IMR-90 (cell line): ENCODE results near the gene ARMH2. TPM values are rescaled to one million over a fixed set of nuclear protein-coding genes. Genes with fewer than 3 reads are reported as not detected.
A peak's percentile ranks its signal among the peaks of the same experiment; 100 is the strongest.

Experiments used
- ATAC-seq: fragments of 200-7000 bp; cut with Tn5 transposase; 2 replicates; pipeline ENCODE4 v1.9.1; 2020; ENCODE audit warnings: low read depth, mild to moderate bottlenecking, moderate library complexity
- BruUV-seq: library from RNA; stranded (reverse); fragments of 400-500 nt; replicated peaks from 2 replicates; lab custom pipeline; 2021; lab: Mats Ljungman, UMichigan
- CTCF ChIA-PET: fragments of 300-600 bp; formaldehyde crosslinking; extraction: SDS; loops from one replicate; lab custom pipeline; 2021; ENCODE audit warnings: antibody characterized with exemption; lab: Yijun Ruan, JAX
- POLR2A ChIA-PET: fragments of 300-600 bp; sonication (Branson Sonifier 250); formaldehyde crosslinking; loops from one replicate; lab custom pipeline; 2022; ENCODE audit warnings: antibody characterized with exemption; ENCODE audit not compliant: unreplicated experiment; lab: Charles Lee
- DNase-seq: peaks from one replicate; pipeline ENCODE4 v3.0.0; 2013
- H2AFZ ChIP-seq: replicated peaks from 2 replicates; pipeline ENCODE3; 2013; ENCODE audit warnings: low read length, mild to moderate bottlenecking; ENCODE audit not compliant: poor library complexity
- H2AK5ac ChIP-seq: 2 replicates; pipeline ENCODE4 v1.6.1; 2013; ENCODE audit warnings: low read depth, low read length, inconsistent platforms
- H2AK9ac ChIP-seq: replicated peaks from 2 replicates; pipeline ENCODE3; 2013; ENCODE audit warnings: mild to moderate bottlenecking, low read depth, low read length, moderate library complexity; ENCODE audit not compliant: poor library complexity
- H2BK120ac ChIP-seq: 2 replicates; pipeline ENCODE4 v1.6.1; 2013; ENCODE audit warnings: low read depth, low read length, inconsistent platforms
- H2BK15ac ChIP-seq: 3 replicates; pipeline ENCODE4 v1.6.1; 2013; ENCODE audit warnings: low read depth, low read length, inconsistent platforms
- H2BK20ac ChIP-seq: 2 replicates; pipeline ENCODE4 v1.6.1; 2013; ENCODE audit warnings: low read depth, mild to moderate bottlenecking, inconsistent platforms, low read length, moderate library complexity
- H2BK5ac ChIP-seq: 2 replicates; pipeline ENCODE4 v1.6.1; 2013; ENCODE audit warnings: mild to moderate bottlenecking, low read depth, low read length, inconsistent platforms; ENCODE audit not compliant: poor library complexity, severe bottlenecking
- H3K14ac ChIP-seq: replicated peaks from 2 replicates; pipeline ENCODE4 v1.6.1; 2013; ENCODE audit warnings: low read depth, low read length, inconsistent platforms
- H3K18ac ChIP-seq: 2 replicates; pipeline ENCODE4 v1.6.1; 2013; ENCODE audit warnings: low read depth, low read length, control low read depth
- H3K23ac ChIP-seq: 2 replicates; pipeline ENCODE4 v1.6.1; 2013; ENCODE audit warnings: low read depth, low read length, inconsistent platforms
- H3K27ac ChIP-seq: 2 replicates; pipeline ENCODE4 v1.5.1; 2013; ENCODE audit warnings: mild to moderate bottlenecking, control low read depth, low read length; ENCODE audit not compliant: insufficient read depth
- H3K27me3 ChIP-seq: 2 replicates; pipeline ENCODE4 v1.6.1; 2013; ENCODE audit warnings: low read length; ENCODE audit not compliant: control insufficient read depth, insufficient read depth
- H3K36me3 ChIP-seq: 2 replicates; pipeline ENCODE4 v1.6.1; 2013; ENCODE audit warnings: low read length, mixed read lengths; ENCODE audit not compliant: control insufficient read depth, insufficient read depth
- H3K4ac ChIP-seq: 2 replicates; pipeline ENCODE4 v1.6.1; 2013; ENCODE audit warnings: low read depth, low read length, inconsistent platforms
- H3K4me1 ChIP-seq: 2 replicates; pipeline ENCODE4 v1.6.1; 2013; ENCODE audit warnings: low read length, mixed read lengths; ENCODE audit not compliant: control insufficient read depth, insufficient read depth
- H3K4me2 ChIP-seq: 2 replicates; pipeline ENCODE4 v1.6.1; 2013; ENCODE audit warnings: low read depth, mild to moderate bottlenecking, control low read depth, low read length, moderate library complexity
- H3K4me3 ChIP-seq: 2 replicates; pipeline ENCODE4 v1.5.1; 2013; ENCODE audit warnings: low read depth, mild to moderate bottlenecking, control low read depth, low read length, moderate library complexity; ENCODE audit not compliant: insufficient read depth
- H3K56ac ChIP-seq: 2 replicates; pipeline ENCODE4 v1.6.1; 2013; ENCODE audit warnings: low read length, inconsistent platforms; ENCODE audit not compliant: insufficient read depth; ENCODE audit errors: extremely low read depth
- H3K79me1 ChIP-seq, 2 experiments: 2 replicates each; pipeline ENCODE4 v1.6.1; 2013; ENCODE audit warnings: low read length in 2 of 2, inconsistent platforms in 1 of 2, low read depth in 1 of 2
- H3K9ac ChIP-seq: 2 replicates; pipeline ENCODE4 v1.6.1; 2013; ENCODE audit warnings: low read depth, low read length, control low read depth
- H3K9me1 ChIP-seq: 2 replicates; pipeline ENCODE4 v1.6.1; 2013; ENCODE audit warnings: low read length, inconsistent platforms; ENCODE audit not compliant: insufficient read depth
- H3K9me3 ChIP-seq: 2 replicates; pipeline ENCODE4 v1.6.1; 2013; ENCODE audit warnings: low read length; ENCODE audit not compliant: control insufficient read depth, insufficient read depth
- H4K20me1 ChIP-seq: 2 replicates; pipeline ENCODE4 v1.6.1; 2013; ENCODE audit warnings: low read length, inconsistent platforms; ENCODE audit not compliant: insufficient read depth
- H4K5ac ChIP-seq: 2 replicates; pipeline ENCODE4 v1.6.1; 2013; ENCODE audit warnings: mild to moderate bottlenecking, low read depth, low read length, control low read depth
- H4K8ac ChIP-seq, 2 experiments: 2 replicates each; pipeline ENCODE4 v1.6.1; 2013; ENCODE audit warnings: low read depth in 2 of 2, low read length in 2 of 2, control low read depth in 1 of 2, inconsistent platforms in 1 of 2
- H4K91ac ChIP-seq: 2 replicates; pipeline ENCODE4 v1.6.1; 2013; ENCODE audit warnings: low read depth, low read length, inconsistent platforms; ENCODE audit not compliant: insufficient read depth
- BHLHE40 ChIP-seq: fragments of 150-350 bp; IDR thresholded peaks from 2 replicates; pipeline ENCODE4 v1.6.1; 2016; ENCODE audit warnings: mild to moderate bottlenecking, low read depth, low read length
- CEBPB ChIP-seq: IDR thresholded peaks from 2 replicates; pipeline ENCODE4 v1.6.1; 2012; ENCODE audit warnings: low read depth, low read length, improper control_type of control experiment
- CHD1 ChIP-seq: IDR thresholded peaks from 2 replicates; pipeline ENCODE4 v1.6.1; 2012; ENCODE audit warnings: low read depth, low read length, improper control_type of control experiment
- CTCF ChIP-seq: conservative IDR thresholded peaks from 2 replicates; pipeline ENCODE4 v1.5.1; 2012; ENCODE audit warnings: mild to moderate bottlenecking, low read depth, low read length, improper control_type of control experiment
- ELK1 ChIP-seq: fragments of 150-350 bp; IDR thresholded peaks from 2 replicates; pipeline ENCODE4 v1.6.1; 2016; ENCODE audit warnings: low read depth, mild to moderate bottlenecking, low read length, moderate library complexity, borderline replicate concordance
- FOS ChIP-seq: fragments of 150-350 bp; IDR thresholded peaks from 2 replicates; pipeline ENCODE4 v1.6.1; 2016; ENCODE audit warnings: low read depth, low read length
- MAFK ChIP-seq: IDR thresholded peaks from 2 replicates; pipeline ENCODE4 v1.6.1; 2012; ENCODE audit warnings: low read depth, low read length, improper control_type of control experiment
- MAZ ChIP-seq: IDR thresholded peaks from 2 replicates; pipeline ENCODE4 v1.6.1; 2012; ENCODE audit warnings: low read depth, mild to moderate bottlenecking, low read length, improper control_type of control experiment, moderate library complexity, borderline replicate concordance
- MXI1 ChIP-seq: IDR thresholded peaks from 2 replicates; pipeline ENCODE4 v1.6.1; 2012; ENCODE audit warnings: low read depth, mild to moderate bottlenecking, low read length, moderate library complexity, borderline replicate concordance
- NFE2L2 ChIP-seq: fragments of 150-350 bp; IDR thresholded peaks from 2 replicates; pipeline ENCODE4 v1.6.1; 2016; ENCODE audit warnings: low read depth, mild to moderate bottlenecking, low read length
- POLR2A ChIP-seq: IDR thresholded peaks from 2 replicates; pipeline ENCODE4 v1.6.1; 2012; ENCODE audit warnings: mild to moderate bottlenecking, low read depth, low read length
- RAD21 ChIP-seq: IDR thresholded peaks from 2 replicates; pipeline ENCODE4 v1.6.1; 2012; ENCODE audit warnings: low read length, improper control_type of control experiment
- RCOR1 ChIP-seq: IDR thresholded peaks from 2 replicates; pipeline ENCODE4 v1.6.1; 2012; ENCODE audit warnings: mild to moderate bottlenecking, low read length, improper control_type of control experiment; ENCODE audit not compliant: insufficient replicate concordance
- SMC3 ChIP-seq: fragments of 150-350 bp; IDR thresholded peaks from 2 replicates; pipeline ENCODE4 v1.6.1; 2016; ENCODE audit warnings: low read depth, mild to moderate bottlenecking, antibody characterized with exemption, low read length, moderate library complexity
- USF2 ChIP-seq: fragments of 150-350 bp; IDR thresholded peaks from 2 replicates; pipeline ENCODE4 v1.6.1; 2017; ENCODE audit warnings: mild to moderate bottlenecking, antibody characterized with exemption, low read length, low read depth
- WGBS, 2 experiments: methylation state at CpG; one replicate each; pipeline versions ENCODE4 v1.1.5 to v1.1.7; 2013; ENCODE audit warnings: missing lambda C conversion rate in 2 of 2; ENCODE audit not compliant: insufficient read length in 1 of 2; ENCODE audit errors: extremely low coverage in 2 of 2; 5-methylcytosine and 5-hydroxymethylcytosine counted together
- dilution Hi-C: fragments of 300-500 bp; cut with HindIII; formaldehyde crosslinking; loops from one replicate; pipeline ENCODE4 v1.14.3; 2018; ENCODE audit warnings: low sequenced_read_pairs; ENCODE audit not compliant: unreplicated experiment
- in situ Hi-C: fragments of 300-500 bp; cut with MboI; formaldehyde crosslinking; loops from 3 replicates; pipeline ENCODE4 v1.14.3; 2019; ENCODE audit warnings: low sequenced_read_pairs, inconsistent platforms, mixed read lengths
- intact Hi-C: fragments of 100-400 bp; cut with micrococcal nuclease; formaldehyde crosslinking; loops from 2 replicates; pipeline ENCODE4 v1.10.0; 2022
- polyA plus RNA-seq, 3 experiments: library from polyadenylated mRNA; depleted of rRNA; stranded (reverse); fragments of >200 nt; gene quantifications; 2 replicates each; pipeline ENCODE4 v1.2.3, GENCODE V29; 2012; ENCODE audit warnings: low replicate concordance in 1 of 3
- total RNA-seq: library from RNA; depleted of rRNA; stranded (reverse); fragments of >200 nt; gene quantifications from 2 replicates; pipeline ENCODE4 v1.2.3, GENCODE V29; 2012

The ARMH2 gene
- total and polyA plus RNA-seq, 2 of the 4 experiments (the other 2 are of a cell fraction), result not detected

GRCh38 chr6:24766680-24767462, 31.8 kb downstream of the ARMH2 start:
- Histone ChIP-seq H3K27me3 (no peaks in the 10 kb centered on the region), H3K36me3 (no peaks in the 10 kb centered on the region), H3K9me1 (no peaks in the 10 kb centered on the region; the same call in 1 of the 2 replicates), H4K8ac (no peak overlapping the region), H3K27ac (no peak overlapping the region), H3K79me1 (no peaks in the 10 kb centered on the region), H2BK20ac (no peak overlapping the region), H2BK5ac (no peak overlapping the region), H3K4me3 (no peak overlapping the region), H3K23ac (no peak overlapping the region), H2AK9ac (no peak overlapping the region), H3K4ac (no peak overlapping the region), H4K20me1 (no peaks in the 10 kb centered on the region), H2AK5ac (no peak overlapping the region), H3K9me3 (no peaks in the 10 kb centered on the region), H2BK15ac (no peak overlapping the region), H3K18ac (no peak overlapping the region), H3K56ac (no peak overlapping the region), H3K14ac (no peak overlapping the region), H2AFZ (no peak overlapping the region), H4K5ac (no peak overlapping the region), H3K4me2 (no peak overlapping the region), H3K4me1 (peaks cover 2% of the 10 kb centered on the region; the same call in 1 of the 2 replicates), H2BK120ac (no peak overlapping the region), H3K9ac (no peak overlapping the region), H4K91ac (no peak overlapping the region)
- ATAC-seq (peak; percentile 75), DNase-seq (peak; percentile 49)
- intact Hi-C loops, result loop anchor here (1.0 to 10.0 kb wide), 3 partner anchors 46 to 482 kb away; no protein-coding TSS in a partner anchor
- POLR2A ChIA-PET, result no interaction called here
- CTCF ChIA-PET, result interaction anchor here (0.7 to 1.1 kb wide), 3 partner anchors 14 to 186 kb away, joined by 3 to 6 read pairs (median 4); no protein-coding TSS in a partner anchor
- BruUV-seq, result no TSS peak
- in situ Hi-C loops, result loop anchor here (5.0 kb wide), 1 partner anchor 55 kb away; no protein-coding TSS in a partner anchor
- no CpG with 5 or more reads among the region's 9 CpGs for WGBS, 2 experiments
- dilution Hi-C loops, result no loop called here
- no peak for TF ChIP-seq NFE2L2
- no peak for TF ChIP-seq USF2
- no peak for TF ChIP-seq RCOR1
- TF ChIP-seq MXI1, result no peak
- TF ChIP-seq FOS, result no peak
- TF ChIP-seq BHLHE40, result no peak
- TF ChIP-seq RAD21, result peak; percentile 73
- TF ChIP-seq CEBPB, result no peak
- no peak for TF ChIP-seq CHD1
- TF ChIP-seq MAFK, result no peak
- TF ChIP-seq POLR2A, result no peak
- TF ChIP-seq MAZ, result no peak
- peak; percentile 68 for TF ChIP-seq CTCF
- no peak for TF ChIP-seq ELK1
- TF ChIP-seq SMC3, result peak; percentile 57
